ENCODE results near the gene ABCC10.
"Not testable (repeated sequence)": the region's sequence is repeated elsewhere in the genome, so short reads cannot be mapped to it uniquely, and the experiment has no call there.

ABCC10 gene

DNA sequence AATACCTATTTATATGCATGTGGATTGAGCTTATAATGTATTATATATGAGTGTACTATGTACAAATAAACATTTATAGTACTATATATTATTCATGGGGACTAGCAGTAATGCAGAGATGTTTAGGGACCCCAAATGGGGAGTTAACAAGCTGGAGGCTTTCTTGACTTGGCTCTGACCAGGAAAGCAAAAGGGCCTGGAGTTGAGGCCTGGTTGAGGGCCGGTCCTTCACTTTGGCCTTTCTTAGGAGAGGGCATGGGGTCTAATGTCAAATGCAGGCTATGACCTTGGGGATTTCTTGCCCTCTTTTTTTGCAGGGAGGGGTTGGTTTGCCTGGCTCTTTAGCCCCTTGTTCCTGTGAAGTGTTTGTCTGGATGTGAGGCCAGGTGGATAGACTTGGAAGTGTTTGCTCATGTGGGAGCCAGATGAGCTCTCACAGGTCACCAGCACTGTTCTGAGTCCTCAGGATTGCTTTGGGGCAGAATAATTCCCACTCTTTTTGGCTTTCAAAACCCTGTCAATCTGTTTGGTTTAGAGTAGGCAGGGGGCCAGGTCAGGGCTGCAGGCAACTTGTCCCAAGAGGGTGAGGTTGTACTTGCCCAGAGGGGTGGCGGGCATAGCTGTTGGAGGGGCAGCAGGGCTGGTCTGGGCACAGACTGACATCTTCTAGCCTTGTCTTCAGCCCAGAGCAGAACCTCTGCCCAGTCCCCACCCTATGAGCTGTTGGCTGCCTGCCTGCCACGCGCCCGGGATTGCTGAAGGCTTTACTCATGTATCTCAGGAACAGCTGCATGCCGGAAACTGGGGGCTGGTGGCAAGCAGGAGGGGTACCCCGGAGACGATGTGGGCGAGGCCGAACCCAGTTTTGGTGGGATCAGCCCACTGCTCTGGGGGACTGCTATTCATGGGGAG lies 64.7 kb downstream of the ABCC10 start:
- no peak for DNase-seq (ENCODE audit: low read depth, low spot score)
- H3K27ac ChIP-seq: peak overlapping the region; percentile 49

DNA sequence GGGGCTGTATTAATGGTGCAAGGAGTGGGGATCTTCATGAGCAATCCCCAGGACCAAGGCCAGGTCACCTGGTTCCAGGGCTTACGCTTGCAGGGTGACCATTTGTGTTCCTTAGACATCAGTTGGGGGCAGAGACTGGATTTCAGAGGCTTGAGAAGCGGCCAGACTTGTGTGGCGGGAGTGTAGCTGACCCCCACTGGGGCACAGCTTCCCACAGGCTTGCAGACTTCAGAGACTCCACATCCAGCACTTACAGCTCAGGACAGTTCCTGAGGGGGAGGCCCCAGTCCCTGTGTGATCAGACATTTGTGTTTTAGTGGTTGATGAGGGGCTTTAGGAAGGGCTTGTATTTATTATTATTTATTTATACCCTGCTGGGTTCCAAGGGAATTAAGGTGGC lies 65.3 kb downstream of the ABCC10 start:
- no peak for DNase-seq (ENCODE audit: low read depth, low spot score)
- peak overlapping the region; percentile 49 for H3K27ac ChIP-seq

- peak overlapping the region; percentile 90 for H3K27ac ChIP-seq
- DNase-seq (ENCODE audit: low read depth, low spot score): no peak
Measured at GRCh38 chr6:43493230-43493629, 65.9 kb downstream of the ABCC10 start.

DNA sequence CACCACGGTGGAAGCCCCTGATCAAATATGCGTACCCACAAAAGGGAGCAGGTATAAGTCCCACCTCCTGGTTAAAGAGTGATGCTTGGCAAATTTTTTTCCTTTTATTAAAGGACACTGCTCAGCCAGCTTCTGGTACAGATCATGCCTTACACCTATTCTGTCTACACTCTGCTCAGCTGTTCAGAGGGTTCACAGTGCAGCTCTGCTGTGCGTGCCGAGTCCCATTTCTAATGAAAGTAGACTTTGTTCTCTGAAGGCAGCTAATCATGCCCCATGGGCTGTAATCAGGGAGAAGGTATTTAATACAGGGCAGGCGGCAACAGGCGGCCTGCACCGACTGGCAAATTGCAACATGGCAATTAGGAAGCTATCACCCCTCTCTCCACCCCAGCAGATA lies 66.5 kb downstream of the ABCC10 start:
- DNase-seq (ENCODE audit: low read depth, low spot score): no peak
- peak overlapping the region; percentile 90 for H3K27ac ChIP-seq

GRCh38 chr6:43494321-43494720 lies 67.0 kb downstream of the ABCC10 start:
- peak overlapping the region; percentile 90 for H3K27ac ChIP-seq
- no peak for DNase-seq (ENCODE audit: low read depth, low spot score)

DNA sequence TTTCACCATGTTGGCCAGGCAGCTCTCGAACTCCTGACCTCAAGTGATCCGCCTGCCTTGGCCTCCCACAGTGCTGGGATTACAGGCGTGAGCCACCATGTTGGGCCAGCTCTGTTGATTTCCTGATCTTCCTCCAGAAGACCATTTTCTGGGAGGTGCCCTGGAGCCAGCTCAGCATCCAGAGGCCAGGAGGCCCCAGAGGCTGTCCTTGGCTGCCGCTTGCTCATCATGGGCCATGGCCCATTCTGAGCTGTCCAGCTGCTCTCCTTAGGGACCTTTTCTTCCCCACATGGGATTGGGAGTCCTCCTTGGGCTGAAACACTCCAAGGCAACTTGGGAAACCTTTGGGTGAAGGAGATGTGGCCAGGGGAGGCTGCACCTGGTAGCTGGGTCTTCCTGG lies 67.4 kb downstream of the ABCC10 start:
- no peak for DNase-seq (ENCODE audit: low read depth, low spot score)
- H3K27ac ChIP-seq: peak overlapping the region; percentile 90

DNA sequence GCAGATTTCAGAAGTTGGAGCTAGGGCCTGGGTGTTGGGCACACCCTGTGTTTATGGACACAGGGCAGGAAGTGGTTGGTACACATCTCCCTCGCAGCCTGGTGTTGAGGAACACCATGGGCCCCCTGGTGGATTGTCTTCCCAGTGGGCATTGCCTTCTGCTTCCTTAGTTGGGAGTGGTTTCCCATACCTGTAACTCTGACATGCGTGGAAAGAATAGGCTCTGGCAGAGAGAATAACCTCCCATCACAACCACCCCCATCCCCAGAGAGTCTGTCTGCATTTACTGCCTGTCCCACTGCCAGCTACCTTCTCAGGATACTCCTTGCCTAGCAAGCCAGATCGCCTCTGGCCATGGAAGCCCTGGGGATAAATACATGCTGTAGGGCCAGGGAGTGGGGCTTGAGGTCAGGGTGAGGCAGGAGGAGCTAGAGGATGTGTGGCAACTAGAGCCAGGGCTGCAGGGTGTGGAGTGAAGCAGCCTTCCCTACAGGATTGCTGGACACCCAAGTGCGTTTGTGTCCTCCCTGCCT lies 68.1 kb downstream of the ABCC10 start:
- H3K27ac ChIP-seq: peak overlapping the region; percentile 90
- no peak for DNase-seq (ENCODE audit: low read depth, low spot score)

GRCh38 chr6:43496370-43497128 lies 69.2 kb downstream of the ABCC10 start:
- H3K27ac ChIP-seq: peak overlapping the region; percentile 90
- peak; percentile 79 for DNase-seq (ENCODE audit: low read depth, low spot score)

- DNase-seq (ENCODE audit: low read depth, low spot score): no peak
- peak overlapping the region; percentile 90 for H3K27ac ChIP-seq
Measured at GRCh38 chr6:43497129-43497396, 69.7 kb downstream of the ABCC10 start.

DNA sequence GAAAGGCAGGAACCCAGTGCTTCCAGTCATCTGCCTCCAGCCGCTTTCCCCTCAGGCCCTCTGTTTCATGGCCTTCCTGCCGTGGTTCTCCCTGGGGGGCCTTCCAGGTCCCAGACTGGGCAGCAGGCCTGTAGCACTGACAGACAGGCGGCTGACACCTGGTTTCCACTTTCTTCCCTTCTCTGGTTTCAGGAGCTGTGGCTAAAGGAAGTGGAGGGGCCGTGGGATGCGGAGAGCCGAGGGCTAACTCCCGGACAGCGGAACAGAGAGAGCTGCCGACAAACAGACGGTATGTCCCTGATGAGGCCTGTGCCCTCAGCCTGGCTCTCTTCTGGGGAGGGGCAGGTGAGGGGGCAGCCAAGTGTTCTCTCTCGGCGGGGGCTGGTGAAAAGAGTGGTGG lies 70.3 kb downstream of the ABCC10 start:
- DNase-seq (ENCODE audit: low read depth, low spot score): no peak
- H3K27ac ChIP-seq: no peak overlapping the region

DNA sequence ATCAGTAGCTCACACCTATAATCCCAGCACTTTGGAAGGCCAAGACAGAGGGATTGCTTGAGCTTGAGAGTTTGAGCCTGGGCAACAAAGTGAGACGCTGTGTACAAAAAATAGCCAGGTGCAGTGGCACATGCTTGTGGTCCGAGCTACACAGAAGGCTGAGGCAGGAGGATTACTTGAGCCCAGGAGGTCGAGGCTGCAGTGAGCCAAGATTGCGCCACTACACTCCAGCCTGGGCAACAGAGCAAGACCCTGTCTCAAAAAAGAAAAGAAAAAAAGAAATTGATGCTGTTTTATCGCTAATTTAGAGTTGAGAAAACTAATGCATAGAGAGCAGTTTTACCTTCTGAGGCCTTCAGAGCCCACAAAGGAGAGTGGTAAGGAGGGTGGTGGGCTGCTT lies 71.0 kb downstream of the ABCC10 start:
- H3K27ac ChIP-seq; DNase-seq (ENCODE audit: low read depth, low spot score): not testable (repeated sequence)

DNA sequence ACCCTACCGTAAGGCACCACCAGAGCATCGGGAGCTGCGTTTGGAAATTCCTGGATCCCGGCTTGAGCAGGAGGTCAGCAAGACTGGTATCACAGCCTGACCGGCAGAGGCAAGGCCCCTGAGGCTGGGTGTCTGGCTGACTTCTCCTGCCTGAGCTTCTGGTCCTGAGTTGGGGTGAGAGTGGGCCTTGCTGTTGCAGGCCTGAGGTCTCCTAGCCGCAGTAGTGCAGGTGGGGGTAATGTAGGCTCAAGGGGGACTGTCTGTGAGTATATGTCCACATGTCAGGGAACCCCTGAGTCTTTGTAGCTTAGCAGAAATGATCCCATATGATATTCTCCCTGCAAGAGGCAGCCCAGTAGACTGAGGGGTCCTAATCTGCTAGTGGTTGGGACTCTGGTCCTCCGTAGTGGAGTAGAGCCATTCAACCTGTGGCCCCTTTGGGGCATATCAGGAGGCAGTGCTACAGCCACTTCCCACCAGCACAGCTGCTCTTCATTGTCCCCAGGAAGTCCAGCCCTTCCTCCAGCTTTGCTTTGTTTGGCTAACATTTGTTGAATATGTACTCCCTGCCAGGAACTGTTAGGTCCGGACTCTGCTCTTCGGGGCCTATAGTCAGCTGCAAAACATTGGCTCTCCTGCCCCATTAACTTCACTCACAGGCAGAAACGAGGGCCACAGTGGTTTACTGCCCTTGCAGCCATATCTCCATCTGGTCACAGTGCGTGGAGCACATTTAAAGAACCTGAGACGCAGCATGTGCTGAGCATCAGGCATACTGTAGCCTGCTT lies 71.9 kb downstream of the ABCC10 start:
- DNase-seq (ENCODE audit: low read depth, low spot score): no peak
- no peak overlapping the region for H3K27ac ChIP-seq
